Thoracic aorta (tissue), 2 donors: ENCODE measurements around the gene CASZ1. TPM values are rescaled to one million over a fixed set of nuclear protein-coding genes. Genes with fewer than 3 reads are reported as not detected.

Experiments
- ATAC-seq: fragments of 150-250 bp; one replicate; pipeline ENCODE4 v1.8.0; 2017; ENCODE audit warnings: low read depth; ENCODE audit not compliant: insufficient number of reproducible peaks, low FRiP score
- DNase-seq: peaks from one replicate; pipeline ENCODE4 v3.0.0-alpha.2; 2020; ENCODE audit warnings: low spot score
- H3K27ac ChIP-seq, 2 donors: fragments of 200-600 bp; sonication (generic); 1 replicate in 1 of 2; 2 replicates in 1 of 2; pipeline ENCODE4 v1.5.1; 2016; ENCODE audit warnings: mild to moderate bottlenecking in 2 of 2, moderate library complexity in 2 of 2
- H3K27me3 ChIP-seq: fragments of 200-600 bp; sonication (generic); replicated peaks from 2 replicates; pipeline ENCODE4 v1.6.0; 2016; ENCODE audit warnings: mild to moderate bottlenecking; ENCODE audit not compliant: insufficient read depth
- H3K36me3 ChIP-seq: fragments of 200-600 bp; sonication (generic); one replicate; pipeline ENCODE4 v1.5.1; 2016
- H3K4me1 ChIP-seq, 2 donors: fragments of 200-600 bp; sonication (generic); 1 replicate in 1 of 2; 2 replicates in 1 of 2; pipeline versions ENCODE4 v1.5.1 to v1.6.0; 2016; ENCODE audit warnings: low read depth in 2 of 2, mild to moderate bottlenecking in 1 of 2; ENCODE audit not compliant: control insufficient read depth in 1 of 2
- H3K4me3 ChIP-seq: fragments of 200-600 bp; sonication (generic); 2 replicates; pipeline ENCODE4 v1.5.1; 2016; ENCODE audit warnings: mild to moderate bottlenecking
- H3K9me3 ChIP-seq: fragments of 200-600 bp; sonication (generic); 2 replicates; pipeline ENCODE4 v1.5.1; 2016
- total RNA-seq, 2 donors: library from RNA; depleted of rRNA; stranded (reverse); fragments of >200 nt; gene quantifications; one replicate each; pipeline versions ENCODE4 v1.1.0 to v1.2.3, GENCODE V29; 2016
- TF ChIP-seq, protein P1 (sequence below): fragments of 200-600 bp; sonication (generic); IDR thresholded peaks from one replicate; pipeline ENCODE4 v1.5.1; 2019; ENCODE audit warnings: antibody characterized with exemption

Gene CASZ1
- total RNA-seq, 2 donors from 2014 or later, result 20.6 to 27.9 TPM

DNA sequence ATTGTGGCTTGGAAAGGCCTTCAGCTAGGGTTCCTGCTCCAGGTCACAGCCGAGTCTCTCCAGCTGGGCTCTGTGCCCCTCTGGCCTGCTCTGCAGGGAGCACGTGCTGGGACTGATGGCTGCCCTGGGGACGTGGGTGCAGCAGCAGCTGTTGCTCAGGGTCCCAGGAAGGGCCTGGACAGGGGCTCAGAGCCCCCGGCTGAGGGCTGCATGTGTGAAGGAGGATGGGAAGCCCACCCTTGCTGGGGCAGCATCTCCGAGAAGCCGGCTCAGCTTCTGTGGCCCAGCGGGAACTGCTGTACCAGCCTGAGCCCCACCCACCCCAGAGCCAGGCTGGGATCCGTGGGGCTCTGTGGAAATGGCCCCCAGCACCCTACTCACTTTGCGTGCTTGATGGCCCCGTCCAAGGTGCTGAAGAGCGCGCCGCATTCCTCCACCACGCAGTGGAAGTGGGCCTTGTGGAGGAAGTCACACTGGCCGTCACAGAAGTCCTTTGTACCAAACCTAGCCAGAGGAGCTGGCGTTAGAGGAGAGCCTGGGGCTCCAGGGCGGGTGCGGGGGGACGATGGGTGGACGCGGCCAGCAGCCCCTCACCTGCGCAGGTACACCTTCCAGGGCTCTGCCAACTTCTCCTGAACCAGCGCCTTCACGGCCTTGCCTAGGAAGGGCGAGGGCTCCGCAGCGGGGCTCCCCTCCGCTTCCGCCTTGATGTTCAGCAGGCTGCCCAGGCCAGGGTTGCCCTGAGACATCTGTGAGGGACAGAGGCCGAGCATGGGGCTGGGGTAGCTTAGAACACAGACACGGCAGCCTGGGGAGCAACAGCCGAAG is 147.5 kb downstream of the CASZ1 start:
- no peaks in the 10 kb centered on the region for H3K9me3 ChIP-seq
- H3K27me3 ChIP-seq, result no peaks in the 10 kb centered on the region
- no peak overlapping the region for H3K4me3 ChIP-seq
- no peak for ATAC-seq
- H3K36me3 ChIP-seq, result peaks cover 34% of the 10 kb centered on the region
- no peak overlapping the region for H3K27ac ChIP-seq
- no peaks in the 10 kb centered on the region for H3K4me1 ChIP-seq
- DNase-seq, result no peak
- TF ChIP-seq, protein P1, sequence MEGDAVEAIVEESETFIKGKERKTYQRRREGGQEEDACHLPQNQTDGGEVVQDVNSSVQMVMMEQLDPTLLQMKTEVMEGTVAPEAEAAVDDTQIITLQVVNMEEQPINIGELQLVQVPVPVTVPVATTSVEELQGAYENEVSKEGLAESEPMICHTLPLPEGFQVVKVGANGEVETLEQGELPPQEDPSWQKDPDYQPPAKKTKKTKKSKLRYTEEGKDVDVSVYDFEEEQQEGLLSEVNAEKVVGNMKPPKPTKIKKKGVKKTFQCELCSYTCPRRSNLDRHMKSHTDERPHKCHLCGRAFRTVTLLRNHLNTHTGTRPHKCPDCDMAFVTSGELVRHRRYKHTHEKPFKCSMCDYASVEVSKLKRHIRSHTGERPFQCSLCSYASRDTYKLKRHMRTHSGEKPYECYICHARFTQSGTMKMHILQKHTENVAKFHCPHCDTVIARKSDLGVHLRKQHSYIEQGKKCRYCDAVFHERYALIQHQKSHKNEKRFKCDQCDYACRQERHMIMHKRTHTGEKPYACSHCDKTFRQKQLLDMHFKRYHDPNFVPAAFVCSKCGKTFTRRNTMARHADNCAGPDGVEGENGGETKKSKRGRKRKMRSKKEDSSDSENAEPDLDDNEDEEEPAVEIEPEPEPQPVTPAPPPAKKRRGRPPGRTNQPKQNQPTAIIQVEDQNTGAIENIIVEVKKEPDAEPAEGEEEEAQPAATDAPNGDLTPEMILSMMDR, result no peak

DNA sequence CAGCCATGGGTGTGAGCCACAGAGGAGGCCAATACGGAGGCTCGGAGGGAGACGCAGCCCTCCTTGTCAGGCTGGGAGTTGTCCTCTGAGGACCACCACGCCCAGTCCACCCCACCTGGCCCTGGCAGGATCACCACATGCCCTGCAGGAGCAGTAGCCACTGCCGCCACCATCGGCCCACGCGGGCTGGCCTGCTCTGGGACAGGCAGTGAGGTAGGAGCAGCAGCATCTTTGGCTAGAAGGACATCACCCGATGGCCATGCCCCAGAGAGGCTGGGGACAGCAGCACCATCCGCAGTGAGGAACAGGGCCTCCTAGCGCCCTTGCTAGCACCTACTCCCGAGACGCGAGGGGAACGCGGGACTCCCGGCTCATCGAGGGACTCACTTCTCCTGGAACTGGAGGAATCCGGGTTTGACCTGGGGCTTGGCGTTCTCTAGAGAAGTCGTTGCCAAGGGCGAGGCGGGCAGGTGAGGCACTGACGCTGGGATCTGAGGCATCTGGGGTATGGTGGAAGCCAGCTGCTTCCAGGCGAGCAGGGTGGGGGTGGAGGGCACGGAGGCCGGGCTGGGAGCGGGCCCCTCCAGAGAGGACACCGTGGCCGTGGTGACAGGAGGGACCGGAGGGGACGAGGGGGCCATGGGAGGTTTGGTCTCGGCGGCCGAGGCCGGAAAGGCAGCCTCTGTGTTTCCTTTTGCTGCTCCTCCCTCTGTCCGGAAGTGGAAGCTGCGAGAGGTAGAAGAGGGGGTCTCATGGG is 148.9 kb downstream of the CASZ1 start:
- H3K27ac ChIP-seq, result no peak overlapping the region
- no peak for ATAC-seq
- H3K36me3 ChIP-seq, result peaks cover 35% of the 10 kb centered on the region

DNA sequence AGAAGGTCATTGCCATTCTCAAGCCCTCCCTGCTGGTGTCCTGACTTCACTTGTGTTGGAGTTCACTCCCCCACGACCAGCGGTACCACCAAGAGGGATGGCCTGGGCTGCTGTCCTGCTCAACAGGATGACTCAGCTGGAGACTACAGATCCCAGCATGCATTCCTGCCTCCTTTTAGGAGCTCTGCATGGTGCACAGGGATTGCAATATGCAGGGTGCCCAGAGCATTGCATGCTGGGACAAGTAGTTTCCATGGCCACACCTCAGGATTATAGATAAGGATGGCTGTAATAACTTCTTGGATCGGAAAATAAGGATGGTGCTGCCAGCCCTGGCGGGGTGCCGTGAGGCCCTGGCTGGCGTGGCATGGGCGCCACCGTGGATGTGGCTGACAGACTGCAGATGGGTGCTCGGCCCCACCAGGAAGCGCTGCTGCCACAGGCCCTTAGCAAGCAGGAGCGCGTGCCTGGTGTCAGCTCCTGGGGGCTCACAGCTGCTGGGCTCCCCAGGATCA is 150.0 kb downstream of the CASZ1 start:
- no peak overlapping the region for H3K27ac ChIP-seq
- H3K36me3 ChIP-seq, result peaks cover 30% of the 10 kb centered on the region
- DNase-seq, result no peak
- no peaks in the 10 kb centered on the region for H3K9me3 ChIP-seq
- no peaks in the 10 kb centered on the region for H3K27me3 ChIP-seq
- no peak overlapping the region for H3K4me3 ChIP-seq
- H3K4me1 ChIP-seq, result no peaks in the 10 kb centered on the region
- no peak for ATAC-seq
- TF ChIP-seq, protein P1, result no peak

More for the DNA sequence above, 148.9 kb downstream of the CASZ1 start:
- TF ChIP-seq, protein P1, result no peak
- no peak for DNase-seq
- no peak overlapping the region for H3K4me3 ChIP-seq
- H3K4me1 ChIP-seq, result no peaks in the 10 kb centered on the region
- no peaks in the 10 kb centered on the region for H3K27me3 ChIP-seq
- H3K9me3 ChIP-seq, result no peaks in the 10 kb centered on the region

DNA sequence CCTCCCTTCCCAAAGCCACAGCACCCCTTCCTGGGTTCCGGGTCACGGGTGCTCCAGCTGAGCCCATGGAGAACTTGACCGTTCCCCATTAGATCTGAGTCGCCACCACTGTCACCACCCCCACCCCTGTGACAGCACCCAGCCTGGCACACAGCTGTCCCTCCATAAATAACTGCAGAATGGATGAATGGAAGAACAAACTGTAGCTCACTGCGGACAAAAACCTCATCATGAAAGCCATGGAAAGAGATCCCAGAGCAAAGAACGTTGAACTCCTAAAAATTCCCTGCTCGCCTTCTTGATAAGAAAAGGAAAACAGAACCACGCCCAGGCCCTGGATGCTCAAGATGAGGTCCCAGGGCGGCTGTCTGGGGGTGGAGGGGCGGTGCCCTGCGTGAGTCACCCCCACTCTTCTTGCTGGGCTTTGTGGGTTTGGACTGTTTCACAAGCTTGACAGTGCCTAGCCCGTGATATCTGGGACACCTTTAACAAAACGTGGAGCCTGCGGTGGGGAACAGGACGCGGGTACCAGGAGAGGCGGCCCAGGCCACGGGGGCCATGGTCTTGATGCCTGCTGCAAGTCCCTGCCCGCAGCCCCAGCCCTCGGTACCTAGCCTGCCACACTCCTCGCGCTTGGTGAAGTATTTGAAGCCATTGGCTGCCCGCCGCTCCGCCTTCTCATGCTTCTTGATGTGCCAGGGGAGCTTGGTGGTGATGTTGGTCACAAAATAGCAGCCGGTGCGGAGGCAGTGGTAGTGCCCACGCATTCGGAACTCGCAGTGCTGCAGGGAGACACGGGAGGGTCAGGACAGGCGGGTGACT is 151.9 kb downstream of the CASZ1 start:
- no peak overlapping the region for H3K27ac ChIP-seq
- peaks cover 29% of the 10 kb centered on the region for H3K36me3 ChIP-seq

More for the DNA sequence above, 151.9 kb downstream of the CASZ1 start:
- H3K4me3 ChIP-seq, result no peak overlapping the region
- H3K9me3 ChIP-seq, result no peaks in the 10 kb centered on the region
- no peak for ATAC-seq
- DNase-seq, result no peak
- peaks cover 0 to 15% of the 10 kb centered on the region in 2 donors for H3K4me1 ChIP-seq
- TF ChIP-seq, protein P1, result no peak
- H3K27me3 ChIP-seq, result no peaks in the 10 kb centered on the region
